ENCODE measurements around the gene LRRC56. TPM values are rescaled to one million over a fixed set of nuclear protein-coding genes. Genes with fewer than 3 reads are reported as not detected.
A peak's percentile ranks its signal among the peaks of the same experiment; 100 is the strongest.

The LRRC56 gene
- polyA plus RNA-seq, 10 donors = 2.7 to 7.0 (median 4.9) TPM

DNA sequence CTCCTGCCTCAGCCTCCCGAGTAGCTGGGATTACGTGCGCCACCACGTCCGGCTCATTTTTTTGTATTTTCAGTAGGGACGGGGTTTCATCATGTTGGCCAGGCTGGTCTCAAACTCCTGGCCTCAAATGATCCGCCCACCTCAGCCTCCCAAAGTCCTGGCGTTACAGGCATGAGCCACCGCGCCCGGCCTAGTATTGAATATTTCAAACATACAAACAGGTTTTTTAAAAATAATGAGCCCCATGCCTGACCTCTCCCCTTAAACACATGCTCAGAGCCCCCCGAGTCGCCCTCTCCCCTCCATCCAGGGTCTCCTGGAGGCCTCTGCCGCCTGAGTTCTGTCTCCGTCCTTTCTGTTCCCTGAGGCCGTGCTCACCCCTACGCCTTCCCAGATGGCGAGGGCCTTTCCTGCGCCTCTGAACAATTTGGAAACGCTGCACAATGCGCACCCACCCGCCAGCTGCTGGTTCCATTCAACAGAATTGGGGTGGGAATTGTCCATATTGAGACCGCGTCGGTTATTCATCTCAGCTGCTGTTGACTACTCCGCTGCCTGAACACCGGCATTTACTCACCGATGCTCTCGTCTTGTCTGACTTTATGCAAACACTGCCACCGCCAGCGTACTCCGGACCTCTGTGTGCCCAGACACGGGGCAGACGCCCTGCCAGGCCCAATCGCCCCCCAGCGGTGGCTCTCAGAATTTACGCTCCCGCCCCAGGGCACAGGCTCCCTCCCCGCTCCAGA, 16.7 kb upstream of the LRRC56 start:
- DNase-seq = no peak

DNA sequence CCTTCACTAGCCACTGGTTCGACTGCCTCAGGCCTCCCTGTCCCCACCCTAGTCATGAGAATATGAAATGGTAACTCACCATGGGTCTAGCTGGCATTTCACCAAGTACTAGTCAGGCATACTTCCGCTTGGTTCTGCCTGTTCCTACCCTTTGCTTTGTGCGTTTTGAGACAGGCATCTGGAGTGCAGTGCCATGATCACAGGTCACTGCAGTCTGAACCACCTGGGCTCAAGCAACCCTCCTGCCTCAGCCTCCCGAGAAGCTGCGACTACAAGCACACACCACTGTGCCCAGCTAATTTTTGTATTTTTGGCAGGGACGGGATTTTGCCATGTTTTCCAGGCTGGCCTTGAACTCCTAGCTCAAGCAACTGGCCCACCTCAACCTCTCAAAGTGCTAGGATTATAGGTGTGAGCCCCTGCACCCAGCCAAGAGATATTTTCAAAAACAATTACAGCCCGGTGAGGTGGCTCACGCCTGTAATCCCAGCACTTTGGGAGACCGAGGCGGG, 16.1 kb upstream of the LRRC56 start:
- DNase-seq = no peak

DNA sequence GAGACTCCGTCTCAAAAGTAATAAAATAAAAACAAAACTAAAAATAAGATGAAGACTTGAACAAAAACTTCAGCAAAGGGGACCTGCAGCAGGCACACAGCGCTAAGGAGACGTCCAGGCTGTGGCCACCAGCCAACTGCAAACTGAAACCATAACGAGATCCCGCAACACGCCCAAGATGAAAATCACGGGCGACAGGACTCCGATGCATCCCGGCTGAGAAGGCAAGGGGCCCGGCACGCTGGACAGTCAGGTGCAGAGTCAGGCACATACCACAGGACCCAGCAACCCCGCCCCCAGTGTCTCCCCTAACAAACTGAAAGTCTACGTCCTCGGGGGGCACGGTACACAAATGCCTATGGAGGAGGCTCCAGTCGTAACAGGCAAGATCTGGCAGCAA, 11.1 kb upstream of the LRRC56 start:
- no peak for DNase-seq

DNA sequence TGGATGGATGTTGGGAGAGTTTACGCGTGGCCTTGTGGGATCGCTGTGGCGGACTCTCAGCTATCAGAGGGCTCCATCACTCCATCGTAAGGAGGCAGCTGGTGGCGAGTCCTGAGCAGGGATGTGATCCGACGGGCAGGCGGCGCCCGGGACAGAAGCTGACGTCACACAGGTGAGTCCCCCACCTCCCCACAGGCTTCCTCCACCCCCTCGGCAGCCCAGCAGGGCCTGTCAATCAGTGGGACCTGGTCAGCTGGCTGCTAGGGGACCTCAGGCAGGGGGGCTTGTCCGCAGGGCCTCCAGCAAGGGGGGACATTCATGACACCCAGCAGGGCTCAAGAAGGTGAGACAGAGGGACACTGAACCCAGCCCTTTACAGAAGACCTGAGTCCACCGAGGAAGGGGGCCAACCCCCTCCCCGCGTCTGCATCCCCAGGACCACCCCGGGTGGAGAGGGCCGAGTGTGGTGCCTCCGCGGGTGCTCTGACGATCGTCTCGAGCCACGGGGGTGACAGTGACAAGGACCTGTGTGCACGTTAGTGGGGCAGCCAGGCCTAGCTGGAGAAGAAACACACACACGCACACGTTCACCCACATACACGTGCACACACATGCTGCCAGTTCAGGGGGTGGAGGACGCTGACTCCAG, 9.0 kb upstream of the LRRC56 start:
- no peak for DNase-seq

DNA sequence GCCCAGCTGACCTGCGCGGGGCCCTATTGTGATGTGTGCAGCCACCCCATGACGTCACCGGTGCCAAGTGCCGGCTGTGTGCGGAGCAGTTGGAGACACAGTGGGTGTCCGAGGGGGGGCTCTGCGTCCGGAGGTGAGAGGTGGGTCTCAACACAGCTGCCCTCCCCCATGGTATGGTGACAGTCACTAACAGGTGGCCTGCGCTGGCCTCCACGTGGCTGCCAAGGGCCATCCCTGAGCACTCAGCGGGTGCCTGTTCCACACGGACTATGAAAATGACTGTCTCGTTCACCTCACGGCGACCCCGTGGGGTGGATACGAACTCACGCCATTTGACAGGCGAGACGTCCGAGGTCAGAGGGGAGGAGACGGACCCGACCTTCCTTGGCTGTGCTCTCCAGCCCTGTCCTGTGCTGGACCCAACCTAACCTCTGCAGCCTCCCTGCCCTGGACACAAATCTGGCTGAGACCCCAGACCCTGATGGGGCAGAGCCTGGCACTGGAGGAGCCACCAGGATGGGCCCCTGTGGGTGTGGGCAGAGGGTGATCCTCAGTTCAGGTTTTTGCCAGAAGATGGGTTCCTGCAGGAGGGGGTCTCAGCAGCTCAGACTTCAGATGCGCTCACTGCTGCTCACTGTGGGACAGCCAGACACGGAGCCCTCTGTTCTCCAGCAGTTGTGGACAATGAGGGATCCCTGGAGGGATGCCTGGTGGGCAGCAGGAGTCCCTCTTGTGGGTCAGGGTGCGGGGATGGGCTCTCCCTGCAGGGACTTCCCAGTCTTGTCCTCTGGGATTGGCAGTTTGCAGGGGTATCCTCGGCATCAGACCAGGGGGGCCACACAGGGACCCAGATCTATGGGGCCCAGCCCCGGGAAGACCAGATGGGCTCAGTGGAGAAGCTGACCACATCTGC, 8.3 kb upstream of the LRRC56 start:
- DNase-seq = peak in 1 of 3 donors; percentile 57

DNA sequence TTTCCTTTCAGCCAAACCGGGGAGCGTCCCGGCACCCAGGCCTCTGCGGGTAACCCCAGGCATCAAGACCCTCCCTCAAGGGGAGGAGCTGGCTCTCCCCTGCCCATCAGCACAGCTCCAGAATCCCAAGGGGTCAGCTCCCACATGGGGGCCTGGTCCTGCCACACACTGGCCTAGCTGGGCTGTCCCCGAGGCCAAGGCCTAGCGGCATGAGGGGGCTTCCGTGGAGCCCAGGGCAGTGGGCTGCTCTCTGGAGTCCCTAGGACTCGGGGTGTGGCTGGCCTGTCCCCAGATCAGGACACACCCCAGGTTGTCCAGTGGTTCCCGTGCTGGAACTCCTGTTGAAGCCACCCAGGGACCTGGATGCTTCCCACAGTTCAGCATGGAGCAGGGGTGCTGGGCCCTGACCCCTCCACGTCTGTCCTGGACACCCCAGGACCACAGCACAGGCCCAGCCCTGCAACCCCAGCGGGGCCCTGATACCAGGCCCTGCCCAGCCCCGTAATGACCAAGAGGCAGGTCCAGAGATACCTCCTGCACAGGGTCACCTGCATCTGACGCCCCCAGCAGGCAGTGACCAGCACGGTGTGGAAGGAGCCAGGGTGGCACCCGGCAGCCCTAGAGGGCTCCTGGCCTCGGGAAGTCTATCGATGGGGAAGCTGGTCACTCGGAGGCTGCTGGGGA, 7.5 kb upstream of the LRRC56 start:
- no peak for DNase-seq

DNA sequence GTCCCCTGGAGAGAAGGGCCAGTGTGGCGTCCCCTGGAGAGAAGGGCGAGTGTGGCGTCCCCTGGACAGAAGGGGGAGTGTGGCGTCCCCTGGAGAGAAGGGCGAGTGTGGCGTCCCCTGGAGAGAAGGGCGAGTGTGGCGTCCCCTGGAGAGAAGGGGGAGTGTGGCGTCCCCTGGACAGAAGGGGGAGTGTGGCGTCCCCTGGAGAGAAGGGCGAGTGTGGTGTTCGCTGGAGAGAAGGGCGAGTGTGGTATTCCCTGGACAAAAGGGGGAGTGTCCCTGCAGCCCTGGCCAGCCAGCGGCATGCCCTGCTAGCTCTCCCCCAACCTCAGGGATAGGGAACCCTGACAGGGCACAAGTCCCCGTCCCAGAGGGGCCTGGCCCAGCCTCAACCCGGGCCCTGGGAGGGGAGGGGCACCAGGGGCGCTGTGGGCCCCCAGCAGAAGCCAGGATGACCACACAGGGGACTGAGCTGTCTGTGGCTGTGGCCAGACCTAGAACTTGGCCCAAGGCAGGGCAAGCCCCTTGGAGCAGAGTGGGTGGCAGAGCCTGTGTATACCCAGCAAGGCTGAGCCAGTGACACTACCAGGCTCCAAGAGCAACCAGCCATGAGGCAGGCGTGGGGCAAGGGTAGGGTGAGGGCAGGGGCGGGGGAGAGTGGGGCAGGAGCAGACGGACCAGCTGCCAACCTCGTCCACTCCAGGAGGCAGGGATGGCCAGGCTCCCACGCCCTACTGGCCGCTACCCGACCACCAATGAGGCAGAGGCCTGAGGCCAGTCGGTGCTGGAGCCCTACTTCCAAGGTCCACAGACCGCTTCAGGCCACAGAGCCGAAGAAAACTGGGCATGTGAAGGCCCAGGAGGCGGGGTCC, 6.1 kb upstream of the LRRC56 start:
- no peak for DNase-seq

DNA sequence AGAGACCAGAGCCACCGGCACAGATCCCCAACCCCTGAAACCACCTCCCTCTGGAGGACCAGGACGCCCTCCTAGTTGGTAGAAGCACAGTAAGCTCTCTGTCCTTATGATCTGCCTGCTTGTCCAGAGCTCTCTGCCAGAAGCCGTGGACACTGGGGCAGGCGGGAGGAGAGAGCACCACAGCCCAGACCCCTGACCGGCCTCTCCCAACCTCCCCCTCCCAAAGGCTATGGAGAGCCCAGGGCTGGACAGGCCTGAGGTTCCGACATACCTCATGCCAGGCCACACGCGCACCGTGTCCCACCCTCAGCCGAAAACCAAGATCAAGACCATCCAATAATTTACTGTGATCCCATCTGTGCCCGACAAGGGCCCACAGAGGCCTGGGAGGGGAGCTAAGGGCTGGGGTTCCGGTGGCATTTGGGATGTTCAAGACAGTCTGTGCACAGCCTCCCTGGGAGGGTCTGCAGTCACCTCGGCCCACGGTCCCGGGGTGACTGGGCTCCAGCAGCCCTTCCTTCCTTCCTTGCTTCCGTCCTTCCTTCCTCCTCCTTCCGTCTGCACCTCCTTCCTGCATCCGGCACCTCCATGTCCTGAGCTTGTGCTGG, 5.3 kb upstream of the LRRC56 start:
- DNase-seq = no peak

DNA sequence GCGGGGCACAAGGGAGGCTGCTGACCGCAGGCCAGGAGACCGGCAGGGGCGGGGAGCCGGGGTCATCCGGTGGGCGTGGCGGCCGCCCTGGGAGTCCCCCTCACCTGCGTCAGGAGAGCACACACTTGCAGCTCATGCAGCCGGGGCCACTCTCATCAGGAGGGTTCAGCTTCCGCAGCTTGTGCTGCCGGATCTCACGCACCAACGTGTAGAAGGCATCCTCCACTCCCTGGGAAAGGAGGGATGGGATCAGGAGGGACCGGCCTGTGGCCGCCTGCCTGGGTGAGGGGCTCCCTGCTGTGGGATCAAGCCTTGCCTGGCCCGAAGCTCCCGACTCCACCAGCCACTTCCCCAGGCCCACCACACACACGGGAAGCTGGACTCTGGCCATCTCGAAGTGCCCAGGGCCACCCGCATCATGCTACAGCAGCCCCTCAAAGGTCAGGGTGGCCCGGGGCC, 4.8 kb upstream of the LRRC56 start:
- DNase-seq = no peak

DNA sequence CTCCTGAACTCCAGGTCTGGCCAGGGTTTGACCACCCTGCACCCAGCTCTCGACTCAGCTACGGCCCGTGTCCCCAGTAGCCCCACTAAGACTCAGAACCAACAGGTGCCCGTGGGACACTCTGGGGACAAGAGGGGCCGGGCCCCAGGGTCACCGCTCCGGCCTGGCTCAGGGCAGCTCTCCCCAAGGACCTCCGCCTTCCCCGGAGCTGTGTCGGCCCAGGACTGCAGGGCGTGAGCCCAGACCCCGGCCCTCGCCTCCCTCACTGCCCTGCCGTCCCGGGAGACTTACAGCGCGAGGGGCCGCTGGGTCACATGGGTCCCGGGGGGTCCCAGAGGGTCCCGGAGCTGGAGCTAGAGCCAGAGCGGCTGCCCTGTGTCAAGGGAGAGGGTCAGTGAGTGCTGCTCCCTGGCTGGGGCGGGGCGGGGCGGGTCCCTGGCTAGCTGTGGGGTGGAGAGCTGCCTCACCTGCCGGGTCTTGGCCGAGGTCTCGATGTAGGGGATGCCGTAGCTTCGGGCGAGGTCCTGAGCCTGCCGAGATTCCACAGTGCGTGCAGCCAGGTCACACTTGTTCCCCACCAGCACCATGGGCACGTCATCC, 4.2 kb upstream of the LRRC56 start:
- DNase-seq = no peak

DNA sequence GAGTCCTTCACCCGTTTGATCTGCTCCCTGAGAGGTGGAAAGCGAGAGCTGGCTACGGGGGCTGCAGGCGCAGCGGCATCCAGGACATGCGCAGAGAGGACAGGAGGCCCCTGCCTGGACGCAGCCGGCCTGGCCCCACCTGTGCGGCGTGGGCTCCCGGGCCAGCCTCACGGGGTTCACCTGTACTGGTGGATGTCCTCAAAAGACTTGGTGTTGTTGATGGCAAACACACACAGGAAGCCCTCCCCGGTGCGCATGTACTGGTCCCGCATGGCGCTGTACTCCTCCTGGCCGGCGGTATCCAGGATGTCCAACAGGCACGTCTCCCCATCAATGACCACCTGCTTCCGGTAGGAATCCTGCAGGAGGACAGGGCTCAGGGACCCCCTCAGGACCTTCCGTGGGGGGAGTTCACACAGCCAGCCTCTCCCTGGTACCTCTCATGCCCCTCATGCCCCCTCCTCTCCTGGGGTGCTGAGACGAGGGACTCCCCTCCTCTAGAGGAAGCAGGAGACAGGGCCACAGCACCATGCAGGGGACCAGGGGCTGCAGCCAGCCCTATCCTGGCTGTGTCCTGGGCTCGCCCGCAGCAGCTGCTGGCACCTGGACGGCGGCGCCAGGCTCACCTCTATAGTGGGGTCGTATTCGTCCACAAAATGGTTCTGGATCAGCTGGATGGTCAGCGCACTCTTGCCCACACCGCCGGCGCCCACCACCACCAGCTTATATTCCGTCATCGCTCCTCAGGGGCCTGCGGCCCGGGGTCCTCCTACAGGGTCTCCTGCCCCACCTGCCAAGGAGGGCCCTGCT, 3.5 kb upstream of the LRRC56 start:
- DNase-seq = no peak

DNA sequence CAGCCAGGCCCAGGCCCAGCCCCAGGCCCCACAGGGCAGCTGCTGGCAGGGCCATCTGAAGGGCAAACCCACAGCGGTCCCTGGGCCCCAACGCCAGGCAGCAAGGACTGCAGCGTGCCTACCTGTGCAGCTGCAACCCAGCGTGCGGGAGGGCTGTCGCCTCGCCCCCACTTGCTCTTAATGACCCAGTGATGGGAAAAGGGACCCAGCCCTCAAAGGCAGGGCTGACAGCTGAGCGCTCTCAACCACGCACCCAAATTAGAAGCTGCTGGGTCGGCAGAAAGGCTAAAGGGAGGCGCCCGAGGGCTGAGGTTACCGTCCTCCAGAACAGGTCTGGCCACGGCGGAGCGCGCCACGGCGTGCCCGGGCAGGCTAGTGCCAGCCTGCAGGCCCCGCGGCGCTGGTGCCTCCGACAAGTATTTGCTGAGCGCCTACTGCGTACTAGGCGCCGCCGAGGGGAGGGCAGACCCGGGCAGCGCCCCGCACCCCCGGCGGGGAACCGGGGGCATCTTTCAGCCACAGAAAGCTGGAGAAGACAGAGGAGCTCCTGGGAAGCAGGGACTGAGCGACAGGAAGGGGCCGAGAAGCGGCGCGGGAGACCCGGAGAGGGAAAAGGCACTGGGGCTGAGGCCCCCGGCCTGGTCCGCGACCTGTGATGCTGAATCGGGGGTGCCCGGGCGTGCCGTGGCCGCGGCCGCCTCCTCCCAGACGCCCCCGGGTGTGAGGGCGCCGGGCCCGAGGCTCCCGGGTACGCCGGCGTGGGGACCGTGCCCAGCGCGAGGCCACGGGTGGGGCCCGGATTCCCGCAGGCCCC, 2.7 kb upstream of the LRRC56 start:
- peak in 2 of 3 donors; percentile 34 to 56 for DNase-seq

DNA sequence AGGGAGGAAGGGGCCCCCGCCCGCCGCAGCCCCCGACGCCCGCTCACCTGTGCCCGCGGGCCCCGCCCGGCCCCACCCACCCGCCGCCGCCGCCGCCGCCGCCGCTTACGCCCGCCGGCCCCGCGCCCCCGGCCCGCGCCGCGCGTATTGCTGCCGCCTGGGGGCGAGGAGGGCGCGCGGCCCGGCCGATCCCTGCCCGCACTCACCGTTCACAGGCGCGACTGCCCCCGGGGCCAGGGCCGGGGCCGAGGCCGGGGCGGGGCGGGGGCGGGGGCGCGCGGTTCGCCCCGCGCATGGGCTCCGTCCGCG, 2.2 kb upstream of the LRRC56 start:
- no peak for DNase-seq

DNA sequence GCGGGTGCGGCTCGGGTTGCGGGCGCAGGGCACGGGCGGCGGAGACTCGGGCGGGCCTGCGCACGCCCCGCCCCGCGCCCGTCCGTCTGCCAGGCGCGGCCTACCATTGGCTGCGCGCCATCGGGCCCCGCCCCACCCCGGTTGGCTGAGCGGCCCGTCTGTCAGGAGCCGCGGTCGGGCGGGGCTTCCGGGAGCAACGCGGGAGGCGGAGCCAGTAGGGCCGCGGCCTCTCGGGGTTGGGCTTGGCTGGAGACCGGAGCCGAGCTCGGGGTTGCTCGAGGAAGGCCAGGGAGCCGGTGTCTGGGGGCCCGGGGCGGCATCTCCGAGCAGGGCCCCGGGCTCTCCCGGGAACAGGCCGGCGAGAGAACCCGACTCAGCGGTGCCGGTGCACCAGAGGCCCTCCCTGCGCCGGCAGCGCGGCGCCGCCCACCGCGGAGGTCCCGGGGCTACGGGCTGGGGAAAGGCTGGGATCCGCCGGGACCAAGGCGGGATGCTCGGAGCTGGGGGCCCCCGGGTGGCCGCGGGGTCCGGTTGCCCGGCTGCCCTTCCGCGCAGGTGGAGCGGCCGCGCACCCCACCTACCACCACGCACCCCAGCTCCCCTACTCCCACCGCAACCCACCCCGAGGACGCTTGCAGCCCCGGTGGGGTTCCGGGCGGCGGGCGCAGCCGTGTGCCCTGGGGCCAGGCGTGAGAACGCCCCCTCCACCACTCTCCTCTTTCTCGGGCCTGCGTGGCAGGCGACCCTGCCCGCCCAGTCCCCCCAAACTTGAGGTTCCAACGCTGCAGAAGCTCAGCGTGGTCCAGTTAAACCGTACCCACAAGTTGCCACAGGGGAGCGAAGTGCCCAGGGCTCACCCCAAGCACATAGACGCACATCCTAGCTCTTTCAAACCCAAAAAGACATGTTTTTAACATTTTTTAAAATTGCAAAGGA, 1.5 kb upstream of the LRRC56 start, which contains the start of gene HRAS:
HRAS (minus strand) TSS at position 58 of the 936 bp plus-strand sequence.
- peak; percentile 94 to 97 (median 95) for DNase-seq

DNA sequence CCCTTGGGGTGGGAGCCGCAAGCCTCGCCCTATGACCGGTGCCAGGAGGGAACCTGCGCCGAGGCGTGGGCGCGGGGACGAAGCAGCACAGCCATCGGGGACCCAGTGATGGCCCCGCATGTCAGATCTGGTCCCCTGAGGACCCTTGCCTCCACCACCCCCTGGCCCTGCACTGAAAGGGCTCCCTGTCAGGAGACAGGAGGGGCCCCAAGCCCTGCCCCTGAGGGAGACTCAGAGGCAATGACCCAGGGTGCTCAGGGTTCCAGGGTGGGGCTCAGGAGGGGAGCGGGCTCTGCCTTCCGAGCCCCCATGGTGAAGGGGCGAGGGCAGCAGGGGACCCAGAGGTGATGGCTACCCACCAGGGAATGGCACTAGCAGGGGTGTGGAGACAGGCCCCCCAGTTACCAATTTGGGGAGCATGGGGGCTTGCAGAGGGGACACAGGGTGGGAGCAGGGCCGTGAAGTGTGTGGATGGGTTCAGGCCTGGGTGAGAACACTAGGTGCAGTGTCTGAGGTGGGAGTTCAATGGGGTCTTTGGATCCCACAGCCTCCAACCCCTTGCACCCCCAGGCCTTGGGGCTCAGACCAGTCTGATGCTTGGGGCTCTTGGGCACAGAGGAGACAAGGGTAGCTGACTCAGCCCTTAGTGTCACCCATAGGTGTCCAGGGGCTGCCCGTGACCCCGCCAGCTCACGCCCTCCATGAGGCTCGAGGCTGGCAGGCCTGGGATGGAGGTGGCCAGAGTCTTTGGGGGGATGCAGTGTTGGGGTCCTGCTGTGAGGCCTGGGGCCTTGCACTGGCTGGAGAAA, 499 bp downstream of the LRRC56 start:
- DNase-seq = no peak

All from muscle of back (tissue), 11 donors.